GM12891 (cell line): ENCODE results near the gene ABCB4.

Source experiments
- DNase-seq: peaks from one replicate; pipeline ENCODE4 v3.0.0; 2011; ENCODE audit warnings: low spot score; ENCODE audit not compliant: insufficient read length
- FAIRE-seq: peaks from 2 replicates; lab custom pipeline; 2011; peaks lifted over from hg19 to GRCh38; lab: Jason Lieb, UNC
- PAX5 ChIP-seq: IDR thresholded peaks from 2 replicates; pipeline ENCODE4 v1.6.1; 2011; ENCODE audit warnings: low read length, moderate library complexity, mild to moderate bottlenecking; ENCODE audit not compliant: insufficient read depth, severe bottlenecking
- POLR2A ChIP-seq: IDR thresholded peaks from 2 replicates; pipeline ENCODE4 v1.6.1; 2011; ENCODE audit warnings: low read depth, low read length, control low read depth
- POLR2AphosphoS5 ChIP-seq: IDR thresholded peaks from 2 replicates; pipeline ENCODE4 v1.6.1; 2011; ENCODE audit warnings: low read depth, low read length, control low read depth
- POU2F2 ChIP-seq: IDR thresholded peaks from 2 replicates; pipeline ENCODE4 v1.6.1; 2011; ENCODE audit warnings: low read depth, mild to moderate bottlenecking, control low read depth, low read length, moderate library complexity
- SPI1 ChIP-seq: IDR thresholded peaks from 2 replicates; pipeline ENCODE4 v1.6.1; 2011; ENCODE audit warnings: low read depth, low read length, control low read depth
- TAF1 ChIP-seq: IDR thresholded peaks from 2 replicates; pipeline ENCODE4 v1.6.1; 2011; ENCODE audit warnings: low read depth, low read length, control low read depth

The ABCB4 gene

GRCh38 chr7:87435546-87435945 lies 39.9 kb downstream of the ABCB4 start:
- DNase-seq = no peak

DNA sequence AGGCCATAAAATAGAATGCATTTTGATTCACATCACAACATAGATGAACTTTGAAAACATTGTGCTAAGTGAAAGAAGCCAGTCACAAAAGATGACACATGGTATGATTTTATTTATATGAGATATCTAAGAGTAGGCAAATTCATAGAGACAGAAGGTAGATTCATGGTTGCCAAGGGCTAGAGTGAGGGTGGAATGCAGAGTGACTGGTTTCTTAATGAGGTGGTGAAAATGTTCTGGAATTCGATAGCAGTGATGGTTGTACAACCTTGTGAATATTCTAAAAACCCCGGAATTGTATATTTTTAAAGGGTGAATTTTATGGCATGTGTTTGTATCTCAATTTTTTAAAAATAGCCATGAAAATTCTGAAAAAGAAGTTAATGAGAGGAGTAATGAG lies 42.9 kb downstream of the ABCB4 start:
- no peak for FAIRE-seq
- DNase-seq = no peak
- TF ChIP-seq TAF1 (no peak), POU2F2 (no peak), POLR2A (no peak), POLR2AphosphoS5 (no peak), PAX5 (no peak), SPI1 (no peak)

More at GRCh38 chr7:87435546-87435945, 39.9 kb downstream of the ABCB4 start:
- no peak for FAIRE-seq
- no peak for TF ChIP-seq POU2F2
- no peak for TF ChIP-seq SPI1
- no peak for TF ChIP-seq PAX5
- TF ChIP-seq POLR2AphosphoS5 = no peak
- no peak for TF ChIP-seq TAF1
- no peak for TF ChIP-seq POLR2A

- TF ChIP-seq POLR2A (no peak), TAF1 (no peak), PAX5 (no peak), SPI1 (no peak), POLR2AphosphoS5 (no peak), POU2F2 (no peak)
- DNase-seq (no peak), FAIRE-seq (no peak)
These were observed 48.2 kb downstream of the ABCB4 start for GRCh38 chr7:87427288-87427687.

DNA sequence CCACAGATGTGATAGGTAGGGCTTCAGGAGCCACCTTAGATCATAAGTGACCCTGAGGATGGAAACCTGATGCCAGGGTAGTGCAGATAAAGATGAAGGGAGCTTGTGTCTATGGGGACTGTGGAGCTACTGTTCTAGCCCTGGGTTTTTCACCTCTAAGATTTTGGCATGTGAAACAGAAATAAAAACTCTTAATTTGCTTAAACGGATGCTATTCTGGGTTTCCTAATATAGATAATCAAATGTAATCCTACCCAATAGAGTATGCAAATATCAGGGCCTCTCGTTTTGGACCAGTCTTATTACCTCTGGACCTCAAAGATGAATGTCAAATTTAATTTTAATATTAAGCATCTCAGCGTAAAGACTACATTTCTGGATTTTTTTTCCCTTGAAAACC lies 49.3 kb downstream of the ABCB4 start:
- TF ChIP-seq SPI1 (no peak), POLR2A (no peak), POU2F2 (no peak), TAF1 (no peak)
- FAIRE-seq (no peak), DNase-seq (no peak)

GRCh38 chr7:87424075-87424474 lies 51.4 kb downstream of the ABCB4 start:
- FAIRE-seq = no peak
- no peak for DNase-seq
- TF ChIP-seq POU2F2 = no peak
- TF ChIP-seq SPI1 = no peak
- no peak for TF ChIP-seq POLR2A
- TF ChIP-seq TAF1 = no peak
- TF ChIP-seq POLR2AphosphoS5 = no peak
- TF ChIP-seq PAX5 = no peak

- no peak for DNase-seq
- FAIRE-seq = no peak
- no peak for TF ChIP-seq TAF1
- TF ChIP-seq PAX5 = no peak
- TF ChIP-seq POLR2AphosphoS5 = no peak
- TF ChIP-seq POU2F2 = no peak
- TF ChIP-seq SPI1 = no peak
These were observed 55.3 kb downstream of the ABCB4 start for GRCh38 chr7:87420173-87420572.

- FAIRE-seq (peak; percentile 87), DNase-seq (peak; percentile 3)
- no peak for TF ChIP-seq SPI1
- no peak for TF ChIP-seq PAX5
- no peak for TF ChIP-seq POLR2AphosphoS5
These were observed 58.5 kb downstream of the ABCB4 start for GRCh38 chr7:87416682-87417587.

- no peak for TF ChIP-seq POLR2A
- TF ChIP-seq PAX5 = no peak
- TF ChIP-seq POLR2AphosphoS5 = no peak
- no peak for TF ChIP-seq TAF1
- no peak for TF ChIP-seq SPI1
- TF ChIP-seq POU2F2 = no peak
- FAIRE-seq (no peak), DNase-seq (no peak)
These were observed 60.7 kb downstream of the ABCB4 start for GRCh38 chr7:87414794-87415188.

DNA sequence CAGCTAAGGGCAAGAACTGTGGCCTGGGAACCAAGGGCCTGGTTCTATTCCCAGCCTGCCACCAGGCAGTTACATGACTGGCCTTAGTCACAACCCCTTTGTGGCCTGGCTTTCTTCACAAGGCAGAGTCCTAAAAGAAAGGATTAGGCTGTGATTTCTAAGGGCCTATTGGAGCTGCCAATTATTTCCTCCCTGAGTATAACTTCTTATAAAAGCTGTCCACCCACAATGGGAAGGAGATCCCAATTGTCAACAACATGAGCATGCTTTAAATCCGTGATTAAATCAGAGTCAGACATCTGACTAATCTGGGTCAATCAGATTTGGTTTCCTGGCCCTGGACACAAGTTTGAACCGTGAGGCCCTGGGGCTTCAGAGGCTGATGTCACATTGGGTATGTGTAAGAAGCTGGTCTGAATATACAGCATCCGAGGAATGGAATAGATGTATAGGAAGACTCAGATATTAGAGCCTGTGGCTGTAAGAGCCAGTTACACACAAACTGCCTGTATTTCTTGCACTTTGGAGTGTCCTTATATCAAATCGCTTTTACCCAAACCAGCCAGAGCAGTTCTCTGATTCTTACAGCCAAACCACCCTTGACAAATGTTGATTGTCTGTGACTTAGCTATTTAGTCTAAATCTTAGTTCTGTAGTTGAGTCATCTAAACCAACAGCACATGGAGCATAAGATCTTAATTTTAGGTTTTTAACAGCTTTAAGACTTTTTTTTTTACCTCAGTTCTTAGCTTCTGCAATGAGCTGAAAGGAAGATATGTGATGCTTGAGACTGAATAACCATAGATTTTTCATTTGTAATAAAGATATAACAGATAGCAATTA lies 61.3 kb downstream of the ABCB4 start:
- no peak for FAIRE-seq
- DNase-seq = no peak
- TF ChIP-seq PAX5 = no peak
- no peak for TF ChIP-seq SPI1
- no peak for TF ChIP-seq TAF1
- TF ChIP-seq POLR2AphosphoS5 = no peak
- no peak for TF ChIP-seq POU2F2
- TF ChIP-seq POLR2A = no peak

- no peak for TF ChIP-seq TAF1
- TF ChIP-seq POU2F2 = no peak
- TF ChIP-seq POLR2A = no peak
- TF ChIP-seq PAX5 = no peak
- no peak for TF ChIP-seq POLR2AphosphoS5
- TF ChIP-seq SPI1 = no peak
- DNase-seq = no peak
- FAIRE-seq = no peak
These were observed 62.5 kb downstream of the ABCB4 start for GRCh38 chr7:87413029-87413428.
